Measurements from ENCODE around the gene YPEL2. TPM values are rescaled to one million over a fixed set of nuclear protein-coding genes. Genes with fewer than 3 reads are reported as not detected.

YPEL2 gene
- total RNA-seq, 1 experiment from 2014 or later = 0.98 TPM

DNA sequence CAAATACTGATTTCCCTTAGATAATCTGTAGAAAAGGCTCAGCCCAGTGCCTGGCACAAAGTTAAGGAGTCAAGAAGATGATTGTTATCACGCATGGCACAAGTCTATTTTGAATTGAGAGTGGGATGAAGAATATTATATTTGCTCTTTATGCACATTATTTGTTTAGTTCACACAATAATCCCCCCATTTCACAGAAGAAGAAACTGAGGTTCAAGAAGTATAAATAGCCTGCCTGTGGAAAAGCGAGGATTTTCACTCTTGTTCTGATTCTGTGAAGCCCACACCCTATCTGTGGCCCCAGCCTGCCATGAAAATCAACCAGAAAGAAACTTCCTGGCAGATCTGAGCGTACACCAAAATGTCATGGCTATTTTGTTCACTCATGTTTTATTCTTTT is 73.0 kb downstream of the YPEL2 start:
- no peak overlapping the region for H3K14ac ChIP-seq (ENCODE audit: insufficient read depth, low read length)
- H3K79me2 ChIP-seq (ENCODE audit: insufficient read depth, low read length) = no peaks in the 10 kb centered on the region
- no peak overlapping the region for H4K5ac ChIP-seq (ENCODE audit: insufficient read length, low read depth, low read length)
- H3K4me1 Mint-ChIP-seq = peaks cover 7 to 10% of the 10 kb centered on the region in 2 experiments
- peaks cover 2% of the 10 kb centered on the region; the same call in 1 of the 2 replicates for H3K4me1 ChIP-seq (ENCODE audit: insufficient read depth, low read length)
- H4K20me1 ChIP-seq (ENCODE audit: control insufficient read depth, insufficient read depth, insufficient read length) = no peaks in the 10 kb centered on the region
- H3K23ac ChIP-seq (ENCODE audit: insufficient read length, low read depth, low read length) = no peak overlapping the region
- no peaks in the 10 kb centered on the region; a peak in 1 of 5 replicates for H3K9me3 Mint-ChIP-seq
- H3T11ph ChIP-seq (ENCODE audit: low read length) = no peak overlapping the region
- H2BK5ac ChIP-seq (ENCODE audit: insufficient read length, low read length) = no peak overlapping the region
- no peaks in the 10 kb centered on the region; a peak in 1 of 7 replicates for H3K36me3 Mint-ChIP-seq (ENCODE audit: insufficient read depth in 1 of 3, low read depth in 3 of 3)
- TF ChIP-seq, protein P1, sequence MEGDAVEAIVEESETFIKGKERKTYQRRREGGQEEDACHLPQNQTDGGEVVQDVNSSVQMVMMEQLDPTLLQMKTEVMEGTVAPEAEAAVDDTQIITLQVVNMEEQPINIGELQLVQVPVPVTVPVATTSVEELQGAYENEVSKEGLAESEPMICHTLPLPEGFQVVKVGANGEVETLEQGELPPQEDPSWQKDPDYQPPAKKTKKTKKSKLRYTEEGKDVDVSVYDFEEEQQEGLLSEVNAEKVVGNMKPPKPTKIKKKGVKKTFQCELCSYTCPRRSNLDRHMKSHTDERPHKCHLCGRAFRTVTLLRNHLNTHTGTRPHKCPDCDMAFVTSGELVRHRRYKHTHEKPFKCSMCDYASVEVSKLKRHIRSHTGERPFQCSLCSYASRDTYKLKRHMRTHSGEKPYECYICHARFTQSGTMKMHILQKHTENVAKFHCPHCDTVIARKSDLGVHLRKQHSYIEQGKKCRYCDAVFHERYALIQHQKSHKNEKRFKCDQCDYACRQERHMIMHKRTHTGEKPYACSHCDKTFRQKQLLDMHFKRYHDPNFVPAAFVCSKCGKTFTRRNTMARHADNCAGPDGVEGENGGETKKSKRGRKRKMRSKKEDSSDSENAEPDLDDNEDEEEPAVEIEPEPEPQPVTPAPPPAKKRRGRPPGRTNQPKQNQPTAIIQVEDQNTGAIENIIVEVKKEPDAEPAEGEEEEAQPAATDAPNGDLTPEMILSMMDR (conservative IDR thresholded peaks at IDR 0.05) = no peak
- no peak overlapping the region for H3K27ac ChIP-seq (ENCODE audit: insufficient read length, low read depth, low read length)
- H3K27ac Mint-ChIP-seq = no peak overlapping the region
- no CpG with 5 or more reads among the region's 3 CpGs for WGBS (ENCODE audit: extremely low coverage, insufficient read length, low lambda C conversion rate)
- no peak overlapping the region for H4K91ac ChIP-seq (ENCODE audit: insufficient read length, low read depth, low read length)
- H2BK20ac ChIP-seq (ENCODE audit: low read depth, low read length, poor library complexity, severe bottlenecking) = no peak overlapping the region
- no peak overlapping the region for H3K4ac ChIP-seq (ENCODE audit: low read depth, low read length)
- H3K27me3 ChIP-seq (ENCODE audit: insufficient read depth, low read length) = no peaks in the 10 kb centered on the region; the same call in 1 of the 2 replicates
- no peak overlapping the region for H3K18ac ChIP-seq (ENCODE audit: insufficient read length, low read depth, low read length)
- no peak overlapping the region for H2BK12ac ChIP-seq (ENCODE audit: insufficient read length, low read depth, low read length)
- no peaks in the 10 kb centered on the region for H3K23me2 ChIP-seq (ENCODE audit: insufficient read length, low read depth, low read length, poor library complexity, severe bottlenecking)
- no peak for DNase-seq
- H2BK120ac ChIP-seq (ENCODE audit: low read depth, low read length, poor library complexity, severe bottlenecking) = no peak overlapping the region
- H3K9me3 ChIP-seq (ENCODE audit: control insufficient read depth, low read depth, low read length) = no peaks in the 10 kb centered on the region
- H3K79me1 ChIP-seq (ENCODE audit: insufficient read depth, low read depth, low read length, poor library complexity, severe bottlenecking) = no peaks in the 10 kb centered on the region
- no peak overlapping the region for H2AK5ac ChIP-seq (ENCODE audit: insufficient read length, low read length)
- H3K9ac ChIP-seq (ENCODE audit: extremely low read depth, insufficient read length, low read length) = no peak overlapping the region
- no peak overlapping the region for H3K4me3 Mint-ChIP-seq
- no peak overlapping the region for H2AFZ ChIP-seq (ENCODE audit: low read length)
- no peaks in the 10 kb centered on the region for H3K27me3 Mint-ChIP-seq (ENCODE audit: low read depth)
- no peak overlapping the region for H3K56ac ChIP-seq (ENCODE audit: insufficient read length, low read depth, low read length)
- H4K8ac ChIP-seq (replicated peaks; ENCODE audit: insufficient read length, low read depth, low read length) = no peak overlapping the region
- H3K4me2 ChIP-seq (ENCODE audit: insufficient read depth, insufficient read length, low read length) = no peak overlapping the region
- H2BK15ac ChIP-seq (ENCODE audit: low read depth, low read length) = no peak overlapping the region
